NCI-H446 treated with DMSO at 0.1 percent for 48 hours (cell line): ENCODE data around the gene ZFYVE28.
"Not testable (repeated sequence)": the region's sequence is repeated elsewhere in the genome, so short reads cannot be mapped to it uniquely, and the experiment has no call there.

Experiments
- DNase-seq: peaks from one replicate; lab custom pipeline; 2025; lab: John Stamatoyannopoulos, UW

Gene ZFYVE28

DNA sequence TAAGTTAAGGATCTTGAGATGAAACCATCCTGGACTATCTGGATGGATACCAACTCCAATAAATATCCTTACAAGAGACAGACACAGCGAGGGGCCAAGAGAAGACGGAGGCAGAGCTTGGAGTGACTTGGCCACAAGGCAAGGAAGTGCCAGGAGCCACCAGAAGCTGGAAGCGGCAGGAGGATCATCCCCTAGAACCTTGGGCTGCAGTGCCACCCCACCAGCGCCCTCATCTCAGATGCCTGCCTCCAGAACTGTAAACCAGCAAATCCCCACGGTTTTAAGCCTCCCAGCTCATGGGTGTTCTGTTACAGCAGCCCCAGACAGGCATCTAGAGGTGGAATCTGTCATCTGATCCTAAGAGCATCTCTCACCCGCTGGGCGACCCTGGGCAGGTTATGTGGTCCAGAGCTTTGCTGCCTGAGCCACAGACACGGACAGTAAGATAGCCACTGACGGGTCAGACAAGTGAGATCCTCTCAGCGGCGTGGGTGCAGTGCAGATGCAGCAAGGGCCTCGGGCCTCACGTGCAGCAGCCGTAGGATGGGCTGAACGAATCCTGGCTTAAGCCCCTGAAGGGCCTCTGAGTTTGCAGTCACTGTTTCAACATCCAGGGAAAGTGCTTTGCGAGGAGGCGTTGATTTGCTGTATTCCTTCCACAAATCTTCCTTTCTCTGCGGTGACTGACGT, 131.4 kb downstream of the ZFYVE28 start:
- DNase-seq, result no peak

DNA sequence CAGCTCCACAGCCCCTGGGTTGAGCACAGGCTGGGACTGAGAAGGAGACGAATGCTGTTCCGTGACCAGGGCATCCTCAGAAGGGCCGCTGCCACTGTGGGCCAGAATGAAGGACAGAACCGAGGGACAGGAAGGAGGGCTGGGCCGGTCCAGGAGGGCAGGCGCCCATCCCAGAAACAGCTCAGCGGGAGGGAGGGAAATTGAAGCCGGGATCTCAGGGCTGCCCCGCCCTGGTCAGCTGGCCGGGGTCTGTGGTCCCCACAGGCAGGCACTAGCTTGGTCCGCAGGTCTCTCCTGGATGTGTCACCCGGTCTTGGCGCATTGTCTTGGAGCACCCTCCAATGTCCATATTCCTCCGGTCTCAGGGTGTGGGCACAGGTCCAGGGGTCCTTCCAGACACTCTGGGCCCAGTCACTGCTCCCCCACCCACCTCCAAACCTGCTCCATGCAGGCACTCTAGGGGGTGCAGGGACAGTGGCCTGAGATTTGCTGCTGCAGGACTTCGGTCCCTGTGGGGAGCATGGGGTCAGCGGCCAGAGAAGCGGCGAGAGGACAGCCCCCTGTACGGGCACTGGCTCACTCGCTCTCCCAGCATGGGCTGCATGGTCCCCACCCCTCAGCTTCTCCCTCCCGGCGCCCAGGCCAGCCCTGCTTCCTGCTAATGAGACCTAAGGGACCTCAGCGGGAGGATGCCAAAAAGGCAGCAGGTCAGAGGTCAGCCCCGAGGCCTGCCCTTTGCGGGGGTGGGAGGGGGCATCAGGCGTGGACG, 132.6 kb downstream of the ZFYVE28 start:
- DNase-seq, result no peak

DNA sequence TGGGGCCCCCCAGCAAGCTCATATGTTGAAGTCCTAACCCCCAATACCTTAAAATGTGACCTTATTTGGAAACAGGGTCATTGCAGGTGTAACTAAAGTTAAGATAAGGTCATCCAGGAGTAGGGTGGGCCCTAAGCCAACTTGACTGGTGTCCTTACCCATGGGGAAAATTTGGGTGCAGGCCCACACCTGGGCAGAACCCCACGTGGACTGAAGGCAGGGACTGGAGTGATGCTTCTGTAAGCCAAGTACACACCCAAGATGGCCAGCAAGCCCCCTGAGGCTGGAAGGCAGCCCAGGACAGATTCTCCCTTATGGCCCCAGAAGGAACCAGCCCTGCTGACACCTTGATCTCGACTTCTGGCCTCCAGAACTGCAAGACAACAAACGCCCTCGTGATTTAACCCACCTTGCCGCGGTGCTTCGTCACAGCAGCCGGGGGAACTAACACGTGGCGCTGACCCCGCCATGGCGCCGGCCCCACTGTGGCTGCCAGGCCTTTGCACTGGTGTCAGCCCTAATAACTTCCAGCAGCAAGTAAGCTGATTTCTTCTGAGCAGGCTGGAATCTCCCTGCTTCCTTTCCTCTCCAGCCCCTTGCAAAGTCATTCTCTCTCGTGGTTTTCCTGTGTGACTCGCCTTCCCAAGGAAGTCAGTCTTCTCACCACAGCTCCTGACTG, 133.4 kb downstream of the ZFYVE28 start:
- DNase-seq, result no peak

DNA sequence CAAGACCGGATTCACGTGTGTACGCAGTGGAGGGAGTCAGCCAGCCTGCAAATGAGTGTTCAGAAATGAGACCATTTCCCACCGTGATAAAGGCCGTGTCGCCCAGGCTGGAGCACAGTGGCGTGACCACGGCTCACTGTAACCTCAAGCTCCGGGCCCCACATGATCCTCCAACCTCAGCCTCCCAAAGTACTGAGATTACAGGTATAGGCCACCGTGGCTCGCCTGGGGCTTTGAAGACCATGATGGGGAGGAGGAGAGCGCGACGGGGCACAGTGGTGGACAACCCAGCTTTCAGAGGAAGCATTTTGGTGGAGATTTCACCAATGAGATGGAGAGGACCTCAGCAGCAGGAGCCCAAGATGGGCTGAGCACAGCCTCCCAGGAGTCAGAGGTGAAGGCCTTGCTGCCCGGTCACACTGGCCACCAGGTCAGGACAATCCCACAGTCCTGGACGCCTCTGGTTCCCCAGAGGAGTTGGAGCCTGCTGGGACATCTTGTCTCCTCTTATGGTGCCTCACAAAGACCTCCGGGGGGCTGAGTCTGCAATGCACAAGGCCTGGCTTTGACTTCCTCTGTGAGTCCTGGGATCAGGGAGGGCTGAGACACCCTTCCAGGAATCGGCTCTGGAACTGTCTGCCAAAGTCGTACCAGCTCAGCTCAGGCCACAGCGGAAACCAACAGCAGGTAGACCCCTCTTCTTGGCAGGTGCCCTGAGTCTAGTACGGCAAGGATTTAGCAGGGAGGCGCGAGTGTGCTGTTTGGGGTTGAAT, 134.1 kb downstream of the ZFYVE28 start:
- DNase-seq, result no peak

DNA sequence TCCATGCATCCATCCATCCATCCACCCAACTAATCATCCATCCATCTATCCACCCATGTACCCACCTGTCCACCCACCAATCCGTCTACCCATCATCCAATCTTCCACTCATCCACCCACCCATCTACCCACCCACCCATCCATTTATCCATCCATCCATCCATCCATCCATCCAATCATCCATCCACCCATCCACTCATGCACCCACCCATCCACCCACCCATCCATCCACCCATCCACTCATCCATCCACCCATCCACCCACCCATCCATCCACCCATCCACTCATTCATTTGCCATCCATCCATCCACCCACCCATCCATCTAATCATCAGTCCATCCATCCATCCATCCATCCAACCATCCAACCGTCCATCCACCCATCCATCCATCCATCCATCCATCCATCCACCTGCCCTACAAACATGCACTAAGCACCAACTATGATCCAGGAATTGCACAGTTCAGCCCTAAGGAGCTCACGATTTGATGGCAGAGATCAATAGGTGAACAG, 135.2 kb downstream of the ZFYVE28 start:
- DNase-seq, result no peak

DNA sequence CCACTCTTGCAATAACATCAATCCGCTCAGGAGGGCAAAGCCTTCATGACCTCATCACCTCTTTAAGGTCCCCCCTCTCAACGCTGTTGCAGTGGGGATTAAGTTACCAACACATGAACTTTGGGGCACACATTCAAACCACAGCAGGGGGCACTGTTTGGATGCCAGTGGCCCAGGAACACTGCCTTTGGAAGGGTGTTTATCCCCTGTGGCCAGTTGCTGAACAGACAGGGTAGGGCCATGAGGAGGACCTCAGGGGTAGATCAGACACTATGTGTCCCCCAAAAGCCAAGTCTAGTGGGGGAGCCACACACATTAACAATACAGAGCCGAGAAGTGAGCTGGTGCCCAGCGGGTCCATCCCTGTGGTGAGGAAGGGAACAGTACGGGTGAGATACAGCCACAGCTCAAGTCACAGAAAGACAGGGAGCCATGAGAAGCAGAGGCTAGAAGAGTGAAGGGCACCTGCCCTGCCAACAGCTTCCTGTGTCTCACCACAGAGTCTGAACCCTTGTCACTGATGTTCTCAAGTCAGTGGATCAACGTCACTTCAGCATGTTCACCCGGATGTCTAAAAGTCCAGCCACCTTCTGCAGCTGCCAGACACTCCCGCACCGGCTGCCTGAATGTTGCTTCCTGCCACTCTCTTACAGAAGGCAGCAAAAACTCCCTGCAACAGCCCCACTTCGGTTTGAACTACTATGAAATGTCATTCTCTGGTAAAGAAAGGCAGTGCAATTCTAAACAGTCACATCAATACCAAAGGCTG, 136.7 kb downstream of the ZFYVE28 start:
- DNase-seq, result no peak

DNA sequence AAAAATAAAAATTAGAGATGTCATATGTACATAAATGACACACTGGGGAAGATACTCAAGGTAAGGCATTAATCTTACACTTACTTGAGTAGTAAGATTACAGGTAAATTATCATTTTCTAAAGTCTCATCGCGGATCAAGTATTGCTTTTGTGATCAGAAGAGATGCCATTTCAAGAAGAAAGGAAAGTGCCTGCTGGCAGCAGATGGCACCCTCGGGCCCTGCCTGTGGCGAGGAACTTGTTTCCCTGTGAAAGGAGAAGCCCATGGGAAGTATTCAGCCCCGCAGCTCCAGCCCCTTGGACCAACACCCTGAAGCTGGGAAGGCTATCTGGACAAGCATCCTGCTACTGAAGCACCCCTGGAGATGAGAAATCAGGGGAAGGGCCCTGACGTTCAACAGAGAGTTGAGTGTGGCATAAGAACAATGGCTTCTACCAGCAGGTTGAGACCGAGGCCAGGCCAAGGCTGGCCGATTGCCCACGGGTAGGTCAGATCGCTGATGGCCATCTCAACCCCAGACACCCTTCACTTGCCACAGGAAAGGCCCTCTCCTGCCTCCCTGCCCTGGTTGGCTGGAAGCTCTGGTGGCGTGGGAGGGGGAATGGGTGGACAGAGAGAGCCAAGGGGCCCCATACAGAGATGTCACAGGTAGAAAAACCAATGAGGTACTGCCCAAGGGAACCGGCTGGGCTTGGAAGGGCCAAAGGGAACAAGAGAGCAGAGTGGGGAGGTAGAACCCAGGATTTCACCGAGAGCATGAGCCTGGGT, 137.7 kb downstream of the ZFYVE28 start:
- DNase-seq, result no peak

DNA sequence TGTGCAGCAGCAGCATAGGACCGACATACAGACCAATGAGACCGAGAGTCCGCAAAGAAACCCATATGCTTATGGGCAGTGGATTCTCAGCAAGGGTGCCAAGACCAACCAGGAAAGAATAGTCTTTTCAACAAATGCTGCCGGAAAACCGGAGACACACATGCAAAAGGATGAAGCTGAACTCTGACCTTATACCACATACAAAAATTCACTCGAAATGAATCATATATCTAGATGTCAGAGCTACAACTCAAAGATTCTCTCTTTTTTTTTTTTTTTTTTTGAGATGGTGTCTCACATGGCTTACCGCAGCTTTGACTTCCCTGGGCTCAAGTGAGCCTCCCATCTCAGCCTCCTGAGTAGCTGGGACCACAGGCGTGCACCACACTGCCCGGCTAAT, 140.5 kb downstream of the ZFYVE28 start:
- no peak for DNase-seq

DNA sequence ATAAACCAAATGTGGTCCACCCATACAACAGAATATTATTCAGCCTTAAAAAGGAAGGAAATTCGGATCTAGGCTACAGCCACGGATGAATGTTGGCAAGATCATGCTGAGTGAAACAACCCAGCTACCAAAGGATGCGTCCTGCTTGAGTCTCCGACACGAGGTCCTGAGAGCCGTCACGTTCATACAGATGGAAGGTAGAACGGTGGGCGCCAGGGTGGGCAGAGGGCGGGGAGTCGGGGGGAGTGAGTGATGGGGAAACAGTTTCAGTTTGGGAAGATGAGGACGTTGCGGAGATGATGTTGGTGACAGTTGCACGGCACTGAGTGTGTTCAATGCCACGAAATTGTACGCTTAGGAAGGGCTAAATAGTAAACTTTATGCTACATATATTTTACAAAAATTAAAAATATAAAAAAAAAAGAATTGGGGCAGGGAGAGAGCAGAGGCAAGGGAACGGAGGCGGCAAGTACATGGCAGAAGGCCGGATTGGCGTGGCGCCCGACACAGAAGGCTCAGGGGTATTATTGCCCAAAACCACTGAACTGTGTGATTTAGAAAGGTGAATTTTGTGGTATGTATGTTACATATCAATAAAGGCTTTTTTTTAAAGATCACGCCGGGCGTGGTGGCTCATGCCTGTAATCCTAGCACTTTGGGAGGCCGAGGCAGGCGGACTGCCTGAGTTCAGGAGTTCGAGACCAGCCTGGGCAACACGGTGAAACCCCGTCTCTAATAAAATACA, 141.7 kb downstream of the ZFYVE28 start:
- no peak for DNase-seq

DNA sequence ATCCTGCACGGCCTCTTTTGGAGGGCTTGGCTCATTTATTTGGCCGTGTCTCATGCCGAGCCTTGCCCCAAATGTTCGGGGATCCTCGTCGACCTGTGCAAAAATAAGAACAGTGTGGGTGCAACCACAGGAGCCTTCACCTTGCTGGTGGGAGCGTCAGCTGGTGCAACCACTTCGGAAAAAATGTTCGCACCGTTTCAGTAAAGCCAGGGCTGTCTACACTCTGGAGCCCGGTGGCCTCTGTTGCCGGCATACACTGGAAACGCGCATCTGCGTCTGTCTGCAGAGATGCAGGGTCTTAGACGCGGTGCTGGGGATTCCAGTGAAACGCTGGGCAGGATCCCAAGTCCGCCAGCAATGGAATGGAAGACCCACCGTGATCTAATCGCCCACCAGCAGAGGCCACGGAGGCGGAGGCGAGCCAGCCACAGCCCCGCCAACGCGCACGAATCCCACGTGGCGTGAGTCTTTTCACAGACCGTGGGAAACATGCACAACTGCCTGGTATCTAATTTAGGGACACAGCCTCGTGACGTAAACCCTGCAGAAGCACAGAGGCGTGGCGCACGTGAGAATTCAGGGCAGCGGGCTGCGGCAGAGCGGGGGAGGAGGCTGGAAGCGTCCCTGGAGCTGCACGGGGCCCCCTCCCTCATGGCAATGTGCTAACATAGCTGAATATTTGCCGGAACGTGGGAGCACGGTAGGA, 142.7 kb downstream of the ZFYVE28 start:
- DNase-seq, result no peak

DNA sequence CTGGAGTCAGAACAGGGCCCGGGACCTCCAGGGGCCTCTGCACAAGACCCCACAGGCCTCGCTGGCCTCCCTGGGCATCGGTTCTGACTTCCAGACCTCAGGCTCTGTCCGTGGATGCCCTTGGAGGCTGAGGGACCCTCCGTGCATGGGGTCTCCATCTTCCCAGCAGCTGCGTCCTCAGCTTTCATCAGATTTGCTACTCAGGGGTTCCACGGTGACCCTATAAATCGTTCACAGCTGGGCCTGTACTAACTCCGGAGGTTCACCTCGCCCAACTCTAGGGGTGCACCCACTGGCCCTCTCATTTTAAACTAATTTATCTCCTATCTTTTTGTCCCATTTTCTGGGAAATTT, 143.4 kb downstream of the ZFYVE28 start:
- not testable (repeated sequence) for DNase-seq

DNA sequence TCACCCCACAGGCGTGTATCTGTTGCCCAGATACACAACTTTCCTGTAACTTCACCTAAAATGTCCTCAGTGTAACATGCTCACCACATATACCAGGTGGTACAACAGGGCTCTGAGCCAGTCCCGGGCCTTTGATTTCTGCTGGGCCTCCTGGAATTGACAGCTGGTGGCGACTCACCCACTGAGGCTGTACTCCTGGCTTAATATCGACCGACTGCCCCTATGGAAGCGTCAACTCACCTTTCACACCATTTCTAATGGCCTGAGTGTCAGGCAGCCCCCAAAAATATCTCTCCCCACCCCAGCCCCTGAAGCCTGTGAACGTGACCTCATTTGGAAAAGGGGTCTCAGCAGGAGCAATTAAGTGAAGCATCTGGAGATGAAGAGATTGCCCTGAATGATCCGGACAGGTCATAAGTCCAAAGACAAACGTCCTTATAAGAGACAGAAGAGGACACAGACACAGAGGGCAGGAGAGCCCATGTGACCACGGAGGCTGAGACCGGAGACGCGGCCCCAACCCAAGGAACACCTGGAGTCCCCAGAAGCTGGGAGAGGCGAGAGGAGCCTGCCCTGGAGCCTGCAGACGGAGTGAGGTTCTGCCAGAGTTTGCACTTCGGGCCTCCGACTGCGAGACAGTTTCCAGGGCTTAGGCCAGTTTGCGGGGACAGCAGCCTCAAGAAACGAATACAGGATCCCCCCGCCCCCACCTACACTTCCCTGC, 144.0 kb downstream of the ZFYVE28 start:
- DNase-seq, result no peak

DNA sequence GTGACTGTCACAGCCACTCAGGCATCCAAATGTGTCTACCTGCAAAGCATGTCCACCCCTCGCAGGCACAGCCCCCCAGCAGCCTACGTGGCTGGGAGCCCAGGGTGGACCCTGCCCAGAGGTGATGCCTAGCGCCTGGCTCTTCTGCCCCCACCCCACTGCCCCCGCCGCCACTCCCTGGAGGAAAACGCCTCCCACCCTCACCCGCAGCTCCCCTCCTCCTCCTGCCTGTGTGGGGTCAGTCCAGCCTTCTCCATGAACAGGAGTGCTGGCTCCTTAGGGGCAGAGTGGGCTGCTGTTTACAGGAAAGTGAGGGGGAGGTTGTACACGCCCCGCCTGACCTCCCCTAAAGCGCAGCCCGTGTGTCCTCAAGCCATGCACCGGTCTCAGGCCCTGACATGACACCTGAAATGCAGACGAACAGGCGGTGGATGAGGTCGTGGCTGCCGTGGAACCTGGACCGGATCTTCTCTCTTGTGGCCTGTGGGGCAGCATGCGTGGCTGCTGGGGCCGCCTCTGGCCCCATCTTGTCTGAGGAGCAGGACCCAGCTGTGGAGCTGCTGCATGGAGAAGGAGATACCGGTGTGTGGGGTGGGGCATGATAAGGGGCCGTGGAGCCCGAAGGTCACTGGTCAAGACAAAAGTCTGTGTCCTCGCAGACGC, 144.7 kb downstream of the ZFYVE28 start:
- DNase-seq, result no peak

DNA sequence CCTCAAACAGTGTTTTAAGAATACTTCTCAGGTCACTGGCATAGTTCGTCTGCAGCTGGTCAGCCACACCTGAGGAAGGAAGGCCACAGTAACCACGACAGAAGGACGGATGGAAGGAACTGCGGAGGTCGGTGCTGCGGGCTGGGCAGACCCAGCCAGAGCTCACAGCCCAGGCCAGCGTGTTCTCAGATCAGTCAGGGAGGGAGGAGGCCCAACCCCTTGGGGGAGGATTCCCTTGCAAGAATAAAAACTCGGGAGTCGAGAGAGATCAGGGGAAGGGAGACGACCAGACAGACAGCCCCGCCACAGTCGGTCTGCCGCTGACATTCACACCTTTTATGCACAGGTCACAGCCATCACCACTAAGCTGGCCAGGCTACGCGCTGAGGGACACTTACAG, 145.2 kb downstream of the ZFYVE28 start:
- no peak for DNase-seq

DNA sequence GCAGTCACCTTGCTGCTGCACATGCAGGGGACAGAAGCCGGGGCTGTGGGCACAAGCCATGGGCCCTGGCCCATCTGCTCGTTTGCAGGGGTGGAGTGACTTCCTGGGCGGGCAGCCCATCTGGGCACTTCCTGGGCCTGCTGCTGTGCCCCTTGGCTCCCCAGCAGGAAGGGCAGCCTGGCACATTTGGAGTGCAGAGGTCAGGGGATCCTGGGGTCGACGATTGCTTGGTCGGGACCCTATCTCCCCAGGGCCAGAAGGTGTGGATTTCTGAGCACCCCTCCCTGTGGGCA, 145.7 kb downstream of the ZFYVE28 start:
- no peak for DNase-seq

DNA sequence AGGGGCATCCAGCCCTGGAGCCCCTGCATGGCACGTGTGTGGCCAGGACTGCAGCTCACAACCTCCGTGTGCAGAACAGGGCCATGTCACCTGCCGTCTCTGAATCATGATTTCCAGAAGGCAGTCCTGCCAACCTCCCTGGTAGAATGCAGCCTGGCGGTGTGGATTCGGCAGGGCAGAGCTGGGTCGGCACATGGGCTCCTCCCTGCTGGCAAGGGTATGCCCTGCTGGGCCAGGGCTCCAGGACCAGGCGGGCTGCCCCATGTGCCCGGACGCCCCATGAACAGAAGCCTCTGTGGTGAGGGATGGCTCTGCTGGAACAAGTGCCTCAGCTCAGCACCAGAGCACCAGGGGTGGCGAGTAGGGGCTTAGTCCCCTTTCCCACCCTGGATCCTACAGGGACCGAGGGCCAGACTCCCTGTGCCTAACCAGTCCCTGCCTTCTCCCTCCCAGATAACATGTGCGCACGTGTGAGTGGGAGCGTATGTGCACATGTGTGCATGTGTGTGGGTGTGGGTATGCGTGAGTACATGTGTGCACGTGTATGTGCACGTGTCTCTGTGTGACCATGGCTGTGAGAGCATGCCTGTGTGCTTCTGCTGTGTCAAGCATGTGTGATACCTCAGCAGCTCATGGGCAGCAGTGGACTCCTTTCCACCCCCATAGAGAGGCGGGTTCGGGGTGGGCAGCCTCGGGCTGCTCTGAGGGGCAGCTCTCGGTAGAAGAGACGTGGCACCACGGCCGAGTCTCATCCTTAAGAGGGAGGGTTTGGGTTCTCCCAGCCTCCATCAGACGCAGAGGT, 146.2 kb downstream of the ZFYVE28 start:
- no peak for DNase-seq

DNA sequence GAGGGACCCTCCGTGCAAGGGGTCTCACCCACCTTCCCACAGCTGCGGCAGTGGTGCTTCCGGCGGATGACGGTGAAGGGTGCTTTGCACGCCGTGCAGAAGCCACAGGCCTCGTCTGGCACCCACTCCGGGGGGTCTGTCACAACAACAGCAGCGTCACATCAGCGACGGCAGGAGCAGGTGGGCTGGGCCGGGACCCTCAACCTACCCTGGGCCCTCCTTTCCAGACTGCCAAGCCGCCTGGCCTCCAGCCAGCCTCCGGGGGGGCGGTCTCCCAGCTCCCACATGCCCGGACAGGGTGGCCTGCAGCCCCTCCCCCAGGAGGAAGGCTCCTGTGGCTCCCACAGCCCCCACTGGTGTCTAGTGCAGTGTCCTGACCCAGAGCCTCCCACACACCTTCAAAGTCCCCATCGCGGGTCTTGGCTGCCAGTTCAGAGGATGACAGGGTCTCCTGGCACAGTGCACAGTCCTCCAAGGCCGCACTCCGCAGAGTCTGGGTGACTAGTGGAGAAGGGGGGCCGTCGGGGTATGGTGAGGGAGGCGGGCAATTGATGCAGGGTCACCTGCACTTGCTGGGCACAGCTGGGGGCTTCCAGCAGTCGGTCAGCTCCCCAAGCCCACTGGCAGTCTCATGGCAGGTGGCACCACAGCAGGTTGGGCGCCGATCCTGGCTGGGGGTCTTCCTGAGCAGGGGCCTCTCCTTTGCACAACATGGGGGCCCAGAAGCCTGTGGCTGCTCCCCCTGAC, 147.0 kb downstream of the ZFYVE28 start:
- DNase-seq, result no peak
